HG03342 (cell line): ENCODE data around the gene PDZRN3.
"Not testable (repeated sequence)": the region's sequence is repeated elsewhere in the genome, so short reads cannot be mapped to it uniquely, and the experiment has no call there.

Experiments
- ATAC-seq: cut with Tn5 transposase; IDR thresholded peaks from one replicate; pipeline ENCODE4 v1.9.1; 2021; ENCODE audit warnings: mild to moderate bottlenecking, moderate library complexity; ENCODE audit not compliant: unreplicated experiment

Gene PDZRN3

GRCh38 chr3:73470860-73471259 lies 153.9 kb downstream of the PDZRN3 start:
- no peak for ATAC-seq

- no peak for ATAC-seq
Measured at GRCh38 chr3:73469331-73469730, 155.4 kb downstream of the PDZRN3 start.

GRCh38 chr3:73467211-73467610 lies 157.5 kb downstream of the PDZRN3 start:
- no peak for ATAC-seq

- no peak for ATAC-seq
Measured at GRCh38 chr3:73465926-73466325, 158.8 kb downstream of the PDZRN3 start.

- ATAC-seq = not testable (repeated sequence)
Measured at GRCh38 chr3:73464126-73464525, 160.6 kb downstream of the PDZRN3 start.

- no peak for ATAC-seq
Measured at GRCh38 chr3:73461547-73461946, 163.2 kb downstream of the PDZRN3 start.

GRCh38 chr3:73459711-73460110 lies 165.0 kb downstream of the PDZRN3 start:
- ATAC-seq = no peak

- no peak for ATAC-seq
Measured at GRCh38 chr3:73453666-73454065, 171.1 kb downstream of the PDZRN3 start.

- ATAC-seq = no peak
Measured at GRCh38 chr3:73452729-73453128, 172.0 kb downstream of the PDZRN3 start.

GRCh38 chr3:73451301-73451944 lies 173.3 kb downstream of the PDZRN3 start:
- ATAC-seq = peak; percentile 36

GRCh38 chr3:73449774-73450173 lies 175.0 kb downstream of the PDZRN3 start:
- ATAC-seq = peak; percentile 47

GRCh38 chr3:73448761-73449301 lies 175.9 kb downstream of the PDZRN3 start:
- peak; percentile 80 for ATAC-seq

- ATAC-seq = no peak
Measured at GRCh38 chr3:73448041-73448440, 176.7 kb downstream of the PDZRN3 start.

GRCh38 chr3:73447111-73447510 lies 177.6 kb downstream of the PDZRN3 start:
- ATAC-seq = no peak

GRCh38 chr3:73446467-73447110 lies 178.2 kb downstream of the PDZRN3 start:
- no peak for ATAC-seq

GRCh38 chr3:73442886-73443285 lies 181.9 kb downstream of the PDZRN3 start:
- no peak for ATAC-seq

- ATAC-seq = no peak
Measured at GRCh38 chr3:73442152-73442551, 182.6 kb downstream of the PDZRN3 start.

GRCh38 chr3:73437828-73438227 lies 186.9 kb downstream of the PDZRN3 start:
- ATAC-seq = no peak

- ATAC-seq = no peak
Measured at GRCh38 chr3:73435055-73435454, 189.7 kb downstream of the PDZRN3 start.

- ATAC-seq = no peak
Measured at GRCh38 chr3:73433687-73434086, 191.1 kb downstream of the PDZRN3 start.

GRCh38 chr3:73433079-73433478 lies 191.7 kb downstream of the PDZRN3 start:
- no peak for ATAC-seq

GRCh38 chr3:73432706-73433032 lies 192.1 kb downstream of the PDZRN3 start:
- ATAC-seq = no peak
